Uterus (tissue), 4 donors: ENCODE measurements around the gene HDHD3. TPM values are rescaled to one million over a fixed set of nuclear protein-coding genes. Genes with fewer than 3 reads are reported as not detected.
"Not testable (repeated sequence)": the region's sequence is repeated elsewhere in the genome, so short reads cannot be mapped to it uniquely, and the experiment has no call there.

Experiments
- DNase-seq, 2 donors: peaks; one replicate each; pipeline ENCODE4 v3.0.0-alpha.2; 2019 to 2020
- H3K27ac ChIP-seq, 2 donors: fragments of 200-600 bp; sonication (generic); 1 replicate in 1 of 2; 2 replicates in 1 of 2; pipeline ENCODE4 v1.5.1; 2016 to 2018
- H3K27me3 ChIP-seq, 2 donors: fragments of 200-600 bp; sonication (generic); one replicate each; pipeline ENCODE4 v1.5.1; 2018 to 2019; ENCODE audit warnings: control low read depth in 1 of 2
- H3K36me3 ChIP-seq, 2 donors: fragments of 200-600 bp; sonication (generic); one replicate each; pipeline ENCODE4 v1.5.1; 2019; ENCODE audit warnings: control low read depth in 1 of 2
- H3K4me1 ChIP-seq, 2 donors: fragments of 200-600 bp; sonication (generic); one replicate each; pipeline ENCODE4 v1.5.1; 2018 to 2019; ENCODE audit warnings: control low read depth in 1 of 2
- H3K4me3 ChIP-seq, 2 donors: fragments of 200-600 bp; sonication (generic); 1 replicate in 1 of 2; 2 replicates in 1 of 2; pipeline ENCODE4 v1.5.1; 2018 to 2019; ENCODE audit warnings: mild to moderate bottlenecking in 1 of 2
- H3K9me3 ChIP-seq, 2 donors: fragments of 200-600 bp; sonication (generic); one replicate each; pipeline ENCODE4 v1.5.1; 2019; ENCODE audit warnings: control low read depth in 1 of 2
- POLR2A ChIP-seq, 2 donors: fragments of 450-650 bp; IDR thresholded peaks; one replicate each; pipeline ENCODE4 v1.6.1; 2016; ENCODE audit warnings: antibody characterized with exemption in 2 of 2, mild to moderate bottlenecking in 1 of 2, moderate library complexity in 1 of 2
- intact Hi-C: fragments of 100-400 bp; cut with DNase I; formaldehyde crosslinking; loops from one replicate; pipeline ENCODE4 v1.15.1; 2023; ENCODE audit warnings: low total_unique reads
- total RNA-seq, 4 donors: library from RNA; depleted of rRNA in 3 of 4; stranded (reverse); fragments of >200 nt in 3 of 4; gene quantifications; one replicate each; pipeline versions ENCODE4 v1.1.0 to v1.2.4, GENCODE V29; 2014 to 2023
- TF ChIP-seq, protein P1 (sequence below), 4 experiments: fragments of 200-600 bp in 2 of 4; fragments of 450-650 bp in 2 of 4; sonication (generic) in 2 of 4; IDR thresholded peaks; one replicate each; pipeline ENCODE4 v1.5.1; 2016 to 2019; ENCODE audit warnings: antibody characterized with exemption in 4 of 4, mild to moderate bottlenecking in 2 of 4, moderate library complexity in 1 of 4
- donor health status: DM: yes; HTN: yes; CAD: no.

The HDHD3 gene
- total RNA-seq, 4 donors from 2014 or later, result 10.5 to 36.8 (median 20.4) TPM

DNA sequence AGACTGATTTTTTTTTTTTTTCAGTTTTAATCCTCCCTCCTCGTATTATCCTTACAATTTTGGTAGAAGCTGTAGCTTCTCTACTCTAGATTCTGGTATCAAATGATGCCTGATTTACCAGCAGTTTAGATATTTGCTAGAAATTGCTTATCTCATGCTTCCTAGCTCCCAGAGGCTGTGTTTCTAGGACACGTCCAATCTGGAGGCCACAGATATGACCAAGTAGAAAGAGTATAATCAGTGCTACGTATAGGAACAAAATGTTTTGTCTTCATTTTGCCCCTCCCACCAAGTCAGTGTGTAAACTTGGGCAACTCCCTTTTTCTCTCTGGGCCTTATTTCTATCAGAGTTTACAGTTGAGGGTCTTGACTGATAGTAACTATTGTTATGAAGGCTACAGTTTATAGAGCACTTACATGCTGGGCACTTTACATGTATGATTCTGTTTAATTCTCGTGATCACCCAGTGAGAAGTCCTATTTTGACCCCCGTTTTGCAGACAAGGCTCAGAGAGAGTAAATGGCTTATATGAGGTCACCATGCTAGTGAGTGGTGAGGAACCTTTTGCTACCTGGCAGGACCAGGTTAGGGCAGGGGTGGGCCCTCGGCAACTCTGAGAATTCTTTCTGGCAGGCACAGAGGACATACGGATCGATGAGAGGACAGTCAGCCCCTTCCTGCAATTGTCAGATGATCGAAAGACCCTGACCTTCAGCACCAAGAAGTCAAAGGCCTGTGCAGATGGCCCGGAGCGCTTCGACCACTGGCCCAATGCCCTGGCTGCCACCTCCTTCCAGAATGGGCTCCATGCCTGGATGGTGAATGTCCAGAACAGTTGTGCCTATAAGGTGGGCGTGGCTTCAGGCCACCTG is 7.6 kb downstream of the HDHD3 start:
- no peaks in the 10 kb centered on the region for H3K4me1 ChIP-seq
- TF ChIP-seq, protein P1, sequence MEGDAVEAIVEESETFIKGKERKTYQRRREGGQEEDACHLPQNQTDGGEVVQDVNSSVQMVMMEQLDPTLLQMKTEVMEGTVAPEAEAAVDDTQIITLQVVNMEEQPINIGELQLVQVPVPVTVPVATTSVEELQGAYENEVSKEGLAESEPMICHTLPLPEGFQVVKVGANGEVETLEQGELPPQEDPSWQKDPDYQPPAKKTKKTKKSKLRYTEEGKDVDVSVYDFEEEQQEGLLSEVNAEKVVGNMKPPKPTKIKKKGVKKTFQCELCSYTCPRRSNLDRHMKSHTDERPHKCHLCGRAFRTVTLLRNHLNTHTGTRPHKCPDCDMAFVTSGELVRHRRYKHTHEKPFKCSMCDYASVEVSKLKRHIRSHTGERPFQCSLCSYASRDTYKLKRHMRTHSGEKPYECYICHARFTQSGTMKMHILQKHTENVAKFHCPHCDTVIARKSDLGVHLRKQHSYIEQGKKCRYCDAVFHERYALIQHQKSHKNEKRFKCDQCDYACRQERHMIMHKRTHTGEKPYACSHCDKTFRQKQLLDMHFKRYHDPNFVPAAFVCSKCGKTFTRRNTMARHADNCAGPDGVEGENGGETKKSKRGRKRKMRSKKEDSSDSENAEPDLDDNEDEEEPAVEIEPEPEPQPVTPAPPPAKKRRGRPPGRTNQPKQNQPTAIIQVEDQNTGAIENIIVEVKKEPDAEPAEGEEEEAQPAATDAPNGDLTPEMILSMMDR (IDR thresholded peaks at IDR 0.05), result no peak
- TF ChIP-seq POLR2A (IDR thresholded peaks at IDR 0.05), result no peak
- no peak overlapping the region for H3K4me3 ChIP-seq
- intact Hi-C loops, result no loop called here
- H3K27ac ChIP-seq, result no peak overlapping the region
- H3K27me3 ChIP-seq, result no peaks in the 10 kb centered on the region
- H3K9me3 ChIP-seq, result no peaks in the 10 kb centered on the region
- no peak for DNase-seq
- H3K36me3 ChIP-seq, result no peaks in the 10 kb centered on the region

DNA sequence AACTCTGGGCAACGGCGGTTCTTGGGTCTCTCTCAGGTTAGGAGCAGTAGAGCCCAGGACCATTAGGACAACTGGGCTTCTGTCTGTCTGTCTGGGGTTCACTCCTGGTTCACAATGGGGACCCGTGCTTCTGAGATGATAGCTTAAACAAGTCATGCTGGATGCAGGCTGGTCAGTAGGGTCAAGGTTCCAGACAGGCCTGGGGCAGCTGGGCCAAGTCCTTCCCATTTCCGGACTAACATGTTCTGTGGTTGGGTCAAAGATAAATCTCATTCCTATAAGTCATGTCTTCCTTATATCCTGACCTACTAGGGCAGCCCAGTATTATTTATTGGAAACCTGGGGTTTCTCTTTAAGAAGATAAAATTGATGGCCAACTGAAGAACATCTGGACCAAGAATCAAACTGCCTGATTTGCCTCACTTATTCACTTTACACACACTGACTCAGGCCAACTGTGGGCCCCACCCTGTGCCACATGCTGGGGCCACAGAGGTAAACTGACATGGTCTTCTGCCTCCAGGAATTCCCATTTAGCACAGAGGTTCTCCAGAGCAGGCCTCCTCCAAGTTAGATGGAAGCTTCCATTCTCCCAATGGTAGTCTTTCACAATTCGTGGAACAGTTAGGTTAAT is 8.3 kb downstream of the HDHD3 start:
- Histone ChIP-seq H3K36me3 (no peaks in the 10 kb centered on the region), H3K27ac (no peak overlapping the region), H3K4me1 (no peaks in the 10 kb centered on the region), H3K9me3 (no peaks in the 10 kb centered on the region), H3K27me3 (no peaks in the 10 kb centered on the region), H3K4me3 (no peak overlapping the region)
- DNase-seq, result no peak
- TF ChIP-seq, protein P1 (IDR thresholded peaks at IDR 0.05), result no peak
- TF ChIP-seq POLR2A (IDR thresholded peaks at IDR 0.05), result no peak
- intact Hi-C loops, result no loop called here

DNA sequence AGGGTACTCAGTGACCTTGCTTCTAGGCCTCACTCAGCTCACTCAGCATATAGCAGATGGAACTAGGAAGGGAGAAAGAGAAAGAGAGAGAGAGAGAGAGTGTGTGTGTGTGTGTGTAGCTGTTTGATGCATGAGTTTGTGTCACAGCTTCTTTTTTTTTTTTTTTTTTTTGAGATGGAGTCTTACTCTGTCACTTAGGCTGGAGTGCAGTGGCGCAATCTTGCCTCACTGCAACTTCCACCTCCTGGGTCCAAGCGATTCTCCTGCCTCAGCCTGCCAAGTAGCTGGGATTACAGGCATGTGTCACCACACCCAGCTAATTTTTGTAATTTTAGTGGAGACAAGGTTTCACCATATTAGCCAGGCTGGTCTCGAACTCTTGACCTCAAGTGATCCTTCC is 11.1 kb downstream of the HDHD3 start:
- DNase-seq, result not testable (repeated sequence)

DNA sequence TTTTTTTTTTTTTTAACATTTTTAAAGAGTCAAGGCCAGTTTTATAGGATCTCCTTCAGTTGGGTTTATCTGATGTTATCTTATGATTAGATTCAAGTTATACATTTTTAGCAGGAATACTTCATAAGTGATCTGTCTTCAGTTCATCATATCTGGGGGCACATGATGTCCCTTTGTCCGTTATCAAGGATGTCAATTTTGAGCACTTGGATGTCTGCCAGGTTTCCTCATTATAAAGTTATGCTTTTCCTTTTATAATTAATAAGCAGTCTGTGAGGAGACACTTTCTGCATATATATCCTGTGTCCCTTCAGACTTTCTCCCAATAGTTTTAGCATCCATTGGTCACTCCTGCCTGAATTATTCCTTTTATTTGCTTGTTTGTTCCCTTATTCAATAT is 11.8 kb downstream of the HDHD3 start:
- intact Hi-C loops, result no loop called here
- Histone ChIP-seq H3K36me3 (no peaks in the 10 kb centered on the region), H3K27me3 (no peaks in the 10 kb centered on the region), H3K4me3 (no peak overlapping the region), H3K4me1 (no peaks in the 10 kb centered on the region), H3K27ac (no peak overlapping the region), H3K9me3 (no peaks in the 10 kb centered on the region)
- DNase-seq, result no peak
- TF ChIP-seq, protein P1 (IDR thresholded peaks at IDR 0.05), result no peak
- TF ChIP-seq POLR2A (IDR thresholded peaks at IDR 0.05), result no peak

More for the DNA sequence above, 11.1 kb downstream of the HDHD3 start:
- H3K4me1 ChIP-seq, H3K27ac ChIP-seq, H3K4me3 ChIP-seq, H3K27me3 ChIP-seq, intact Hi-C loops, H3K36me3 ChIP-seq, H3K9me3 ChIP-seq: not testable (repeated sequence)

DNA sequence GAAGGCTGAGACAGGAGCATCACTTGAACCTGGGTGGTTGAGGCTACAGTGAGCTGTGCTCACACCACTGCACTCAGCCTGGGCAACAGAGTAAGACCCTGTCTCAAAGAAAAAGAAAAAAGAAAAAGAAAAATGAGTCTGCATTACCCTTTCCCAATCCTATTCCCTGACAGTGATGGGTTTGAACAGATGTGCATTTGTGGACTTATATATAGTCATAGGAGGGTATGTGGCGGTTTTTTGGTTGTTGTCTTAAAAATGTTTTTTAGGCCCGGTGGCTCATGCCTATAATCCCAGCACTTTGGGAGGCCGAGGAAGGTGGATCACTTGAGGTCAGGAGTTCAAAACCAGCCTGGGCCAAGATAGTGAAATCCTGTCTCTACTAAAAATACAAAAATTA is 13.4 kb downstream of the HDHD3 start:
- TF ChIP-seq POLR2A (IDR thresholded peaks at IDR 0.05), result no peak
- TF ChIP-seq, protein P1 (IDR thresholded peaks at IDR 0.05), result no peak

More for the DNA sequence above, 13.4 kb downstream of the HDHD3 start:
- no peak for DNase-seq
- Histone ChIP-seq H3K27me3 (no peaks in the 10 kb centered on the region), H3K36me3 (no peaks in the 10 kb centered on the region), H3K27ac (no peak overlapping the region), H3K4me1 (no peaks in the 10 kb centered on the region), H3K9me3 (no peaks in the 10 kb centered on the region), H3K4me3 (no peak overlapping the region)
- intact Hi-C loops, result no loop called here
